Occipital lobe (tissue), 2 donors: ENCODE measurements around the gene TBC1D17. TPM values are rescaled to one million over a fixed set of nuclear protein-coding genes. Genes with fewer than 3 reads are reported as not detected.

Experiments
- DNase-seq: peaks from one replicate; lab custom pipeline; 2025; lab: John Stamatoyannopoulos, UW
- total RNA-seq: library from RNA; depleted of rRNA; stranded (reverse); fragments of >200 nt; gene quantifications from one replicate; pipeline ENCODE4 v1.2.3, GENCODE V29; 2014

TBC1D17 gene
- total RNA-seq, 1 donor from 2014 or later: 6.1 TPM

DNA sequence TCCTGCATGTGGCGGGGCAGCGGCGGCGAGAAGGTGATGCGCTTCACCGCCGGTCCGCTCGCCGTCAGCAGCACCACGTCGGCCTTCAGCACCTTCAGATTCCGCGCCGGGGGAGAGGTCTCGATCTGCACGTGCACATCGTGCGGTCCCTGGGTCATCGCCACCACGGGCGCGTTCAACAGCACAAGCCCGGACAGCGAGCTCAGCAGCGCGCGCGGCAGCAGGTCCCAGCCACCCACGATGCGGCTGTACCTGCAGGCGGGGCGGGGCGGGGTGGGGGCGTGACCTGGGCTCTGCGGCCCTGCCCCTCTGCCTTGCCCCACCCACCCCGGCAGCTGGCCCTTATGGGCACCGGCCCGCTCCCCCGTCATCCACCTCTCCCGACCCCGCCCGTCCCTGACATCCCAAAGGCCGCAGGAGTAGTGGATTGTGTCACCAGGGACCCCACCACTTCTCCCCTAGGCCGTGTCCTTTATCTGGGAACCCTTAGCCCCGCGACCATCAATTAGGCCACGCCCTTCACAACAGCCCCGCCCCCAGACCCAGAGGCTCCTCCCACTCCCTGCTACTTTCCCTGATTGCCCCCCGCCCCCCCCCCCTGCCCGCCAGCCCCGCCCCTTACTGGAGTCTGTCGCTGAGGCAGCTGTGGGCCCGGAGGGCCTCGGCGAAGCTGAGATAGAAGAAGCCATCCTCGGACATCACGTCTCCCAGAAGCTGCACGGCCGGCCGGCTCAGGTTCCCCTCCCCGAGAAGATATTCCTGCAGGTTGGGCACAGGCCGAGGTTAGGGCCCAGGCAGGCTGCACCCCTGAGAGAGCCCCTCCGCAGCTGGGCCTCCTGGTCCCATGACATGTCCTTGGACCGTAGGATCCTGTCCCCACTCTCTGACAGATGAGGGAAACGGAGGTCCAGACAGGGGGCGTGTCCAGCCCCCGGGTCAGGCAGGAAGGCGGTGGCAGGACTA is 13.1 kb downstream of the TBC1D17 start:
- DNase-seq: no peak

DNA sequence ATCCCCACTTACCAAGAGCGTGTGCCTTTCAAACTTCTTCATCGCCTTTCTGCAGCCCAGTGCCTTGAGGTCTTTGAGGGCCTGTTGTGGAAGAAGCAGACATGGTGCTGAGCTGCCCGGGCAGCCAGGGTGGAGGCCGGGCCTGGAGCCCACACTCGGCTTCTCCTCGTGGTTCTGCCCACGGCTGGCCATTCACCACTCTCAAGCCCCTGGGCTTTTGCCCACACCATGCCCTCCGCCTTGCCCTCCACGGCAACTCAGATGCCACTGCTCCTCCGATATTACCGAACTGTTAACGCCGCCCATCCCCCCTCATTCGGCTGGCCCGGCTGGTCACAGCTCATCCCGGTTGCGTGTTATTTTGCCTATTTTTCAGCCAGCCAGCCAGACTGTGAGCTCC is 13.9 kb downstream of the TBC1D17 start:
- DNase-seq: no peak

DNA sequence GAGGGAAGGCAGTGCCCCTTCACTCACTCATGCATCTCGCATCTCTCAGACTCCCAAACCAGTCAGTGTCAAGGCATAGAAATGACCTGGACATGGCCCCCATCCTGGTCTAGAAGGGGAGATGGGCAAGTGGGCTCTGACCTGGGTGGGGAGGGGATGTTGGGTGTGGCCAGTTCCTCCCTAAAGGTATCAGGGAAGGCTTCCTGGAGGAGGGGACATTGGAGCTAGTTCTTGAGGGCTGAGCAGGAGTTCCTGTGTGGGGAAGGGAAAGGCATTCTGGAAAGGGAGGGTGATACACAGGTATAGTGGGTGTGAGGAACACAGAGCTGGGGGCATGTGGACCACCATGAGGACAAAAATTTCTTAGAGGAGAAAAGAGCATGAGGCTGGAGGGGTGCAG is 15.2 kb downstream of the TBC1D17 start:
- no peak for DNase-seq

DNA sequence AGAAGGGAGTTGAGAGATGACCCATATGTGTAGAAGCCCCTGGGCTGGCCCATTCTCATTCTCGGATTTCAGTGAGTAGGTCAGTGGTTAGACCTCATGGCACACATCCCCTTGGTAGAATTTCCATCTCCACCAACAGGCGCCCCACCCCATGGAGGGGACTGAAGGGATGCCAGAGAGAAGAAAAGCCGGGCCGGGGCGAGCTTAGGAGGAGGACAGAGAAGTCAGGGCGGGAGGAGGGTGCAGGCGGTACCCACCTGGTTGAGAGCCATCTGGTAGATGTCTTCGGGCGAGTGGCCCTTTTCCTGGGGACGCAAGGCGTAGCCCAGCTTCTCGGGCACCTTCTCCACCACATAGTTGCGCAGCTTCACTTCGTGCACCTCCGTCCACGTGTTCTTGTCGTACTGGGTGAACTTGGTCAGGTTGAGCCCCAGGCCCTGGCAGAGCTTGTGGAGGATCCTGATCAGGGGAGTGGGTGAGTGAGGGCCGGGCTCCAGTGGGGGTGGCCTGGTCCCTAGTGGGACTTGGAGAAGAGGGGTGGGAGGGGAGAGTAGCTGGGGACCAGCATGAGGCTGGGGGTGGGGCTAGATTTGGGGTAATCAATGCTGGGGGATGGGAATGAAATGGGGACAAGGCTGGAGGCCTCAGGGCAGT is 16.6 kb downstream of the TBC1D17 start:
- DNase-seq: no peak

DNA sequence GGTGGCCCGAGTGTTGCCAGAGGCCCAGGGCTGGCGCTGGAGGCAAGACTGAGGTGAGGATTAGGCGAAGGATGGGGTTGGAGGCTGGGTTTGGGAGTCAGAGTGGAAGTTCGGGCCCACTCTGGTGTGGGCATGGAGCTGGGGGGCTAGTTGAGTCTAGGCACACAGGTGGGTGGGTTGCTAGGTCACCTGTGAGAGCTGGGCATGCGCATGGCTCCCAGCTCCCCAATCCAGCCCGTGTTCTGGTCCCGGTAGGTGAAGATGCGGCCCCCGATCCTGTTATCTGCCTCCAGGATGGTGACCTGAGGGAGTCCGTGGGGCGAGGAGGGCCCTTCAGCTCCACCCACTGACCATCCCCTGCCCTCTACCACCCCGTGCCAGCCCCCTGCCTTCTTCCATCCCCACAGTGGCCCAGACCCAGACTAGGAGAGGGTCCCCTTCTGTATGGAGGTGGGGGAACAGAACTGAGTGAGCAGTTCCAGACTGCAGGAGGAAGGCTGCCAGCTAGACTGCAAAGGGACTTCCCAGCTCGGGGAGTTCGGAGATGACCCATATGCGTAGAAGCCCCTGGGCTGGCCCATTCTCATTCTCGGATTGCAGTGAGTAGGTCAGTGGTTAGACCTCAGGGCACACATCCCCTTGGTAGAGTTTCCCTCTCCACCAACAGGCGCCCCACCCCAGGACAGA is 17.5 kb downstream of the TBC1D17 start:
- no peak for DNase-seq

DNA sequence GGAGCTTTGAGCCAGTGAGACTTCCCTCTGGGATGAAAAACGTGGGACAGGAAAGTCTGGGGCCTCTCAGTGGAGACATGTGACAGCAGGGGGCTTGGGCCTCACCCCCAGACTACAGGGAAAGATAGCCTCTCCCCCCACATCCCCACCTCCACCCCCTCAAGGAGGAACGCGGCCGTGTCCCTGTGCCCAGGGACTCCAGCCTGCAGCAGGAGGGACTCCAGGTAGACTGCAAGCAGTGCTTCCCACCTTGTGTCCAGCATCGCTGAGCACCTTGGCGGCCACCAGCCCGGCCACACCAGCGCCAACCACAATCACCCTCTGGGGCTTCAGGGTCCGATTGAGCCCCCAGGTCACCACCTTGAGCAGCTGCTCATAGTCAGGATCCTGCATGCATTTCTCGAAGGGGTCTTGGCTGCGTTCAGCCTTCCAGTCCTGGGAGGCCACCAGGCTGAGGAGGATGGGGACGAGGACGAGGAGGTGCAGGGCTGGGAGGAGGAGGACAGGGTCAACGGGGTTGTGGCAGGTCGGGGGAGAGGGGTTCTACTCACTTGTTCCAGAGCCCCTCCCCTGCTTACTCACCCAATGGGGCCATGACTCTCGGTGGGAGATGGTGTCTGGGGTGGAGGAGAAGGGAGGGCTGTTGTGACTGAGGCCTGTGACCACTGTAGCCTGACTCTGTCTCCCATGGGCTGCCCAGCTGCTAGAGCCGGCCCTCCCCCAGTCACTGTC is 18.2 kb downstream of the TBC1D17 start:
- DNase-seq: no peak

DNA sequence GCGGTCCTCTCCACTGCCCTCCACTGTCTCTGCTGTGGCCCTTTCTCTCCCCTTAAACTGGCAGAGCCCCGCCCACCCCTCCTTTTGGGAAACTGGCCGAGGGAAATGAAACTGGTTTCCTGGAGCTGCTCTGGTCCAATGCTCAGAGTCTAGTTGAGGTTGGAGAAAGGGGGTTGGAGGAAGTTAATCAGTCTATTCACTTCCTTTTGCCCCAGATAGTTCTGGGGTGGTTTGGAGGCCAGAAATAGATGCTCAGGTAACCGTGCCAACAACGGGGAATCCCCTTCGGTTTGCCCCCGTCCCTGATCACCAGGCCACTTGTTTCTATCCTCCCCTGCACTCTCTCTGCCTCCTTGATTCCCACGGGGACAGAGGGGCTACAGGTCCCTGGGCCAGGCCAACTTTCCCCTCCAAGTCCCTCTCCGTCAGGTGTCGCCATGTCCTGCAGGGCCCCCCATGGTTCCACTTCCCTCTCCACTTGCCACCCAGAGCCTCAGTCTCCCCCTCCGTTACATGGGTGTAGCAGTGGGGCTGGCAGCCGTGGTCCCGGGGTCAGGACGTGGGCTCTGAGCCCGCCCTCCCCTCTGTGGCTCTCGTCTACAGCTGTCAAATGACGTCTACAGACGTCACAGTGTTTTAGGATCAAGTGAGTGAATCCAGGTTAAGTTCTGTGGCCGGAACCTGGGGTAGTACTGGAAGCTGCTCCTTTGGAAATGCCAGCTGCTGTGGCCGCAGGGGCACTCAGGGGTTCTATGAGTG is 19.5 kb downstream of the TBC1D17 start, which contains the start of gene IL4I1:
IL4I1 (minus strand) TSS at position 25 of the 759 bp plus-strand sequence. CDS start 727 bp downstream, outside the sequence.
- DNase-seq: no peak

DNA sequence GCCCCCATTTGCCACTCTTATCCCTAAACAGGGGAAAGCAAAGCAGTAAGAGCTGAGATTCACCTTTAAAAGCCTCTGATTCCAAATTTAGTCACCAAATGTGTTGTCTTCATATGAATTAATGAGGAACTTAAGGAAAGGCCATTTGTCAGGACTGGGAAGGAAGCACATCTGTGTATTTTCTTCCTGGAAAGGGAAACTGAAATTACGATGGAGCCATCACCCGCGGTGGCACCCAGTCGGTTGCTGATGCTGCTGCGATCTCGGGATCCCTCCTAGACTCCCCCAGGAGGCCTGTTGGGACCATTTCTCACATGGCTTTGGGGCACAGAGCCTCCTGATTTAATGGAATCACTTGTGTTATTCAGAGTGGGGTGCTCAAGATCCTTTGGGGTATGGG is 26.6 kb downstream of the TBC1D17 start:
- DNase-seq: no peak

DNA sequence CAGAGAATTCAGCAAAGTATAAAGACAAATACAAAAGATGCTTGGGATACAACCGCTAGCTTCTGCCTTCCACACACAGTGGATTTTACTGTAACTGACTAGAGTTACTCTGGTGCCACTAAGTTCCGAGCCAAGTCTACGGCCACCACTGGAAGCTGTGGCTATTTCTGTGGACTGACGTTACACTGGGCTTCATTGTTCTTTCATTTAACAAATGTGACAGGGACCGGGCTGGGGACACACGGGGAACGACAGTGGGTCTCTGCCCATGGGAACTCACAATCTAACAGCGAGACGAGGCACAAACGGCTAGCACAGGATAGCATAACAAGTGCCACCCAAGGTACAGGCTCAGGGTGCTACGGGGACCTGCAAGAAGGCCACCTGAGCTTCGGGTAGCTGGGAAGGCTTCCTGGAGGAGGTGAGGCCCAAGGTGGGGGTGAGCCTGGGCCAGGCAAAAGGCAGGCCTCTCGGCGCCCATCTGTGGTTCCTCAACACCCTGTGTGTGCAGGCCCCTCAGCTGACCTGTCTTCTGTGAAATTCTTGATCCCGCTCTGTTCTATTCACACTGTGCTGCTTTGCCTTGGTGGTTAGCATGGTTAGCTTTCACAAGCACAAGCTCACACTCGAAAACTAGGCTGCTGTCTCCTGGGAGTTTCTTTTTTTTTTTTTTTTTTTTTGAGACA is 29.5 kb downstream of the TBC1D17 start:
- no peak for DNase-seq

DNA sequence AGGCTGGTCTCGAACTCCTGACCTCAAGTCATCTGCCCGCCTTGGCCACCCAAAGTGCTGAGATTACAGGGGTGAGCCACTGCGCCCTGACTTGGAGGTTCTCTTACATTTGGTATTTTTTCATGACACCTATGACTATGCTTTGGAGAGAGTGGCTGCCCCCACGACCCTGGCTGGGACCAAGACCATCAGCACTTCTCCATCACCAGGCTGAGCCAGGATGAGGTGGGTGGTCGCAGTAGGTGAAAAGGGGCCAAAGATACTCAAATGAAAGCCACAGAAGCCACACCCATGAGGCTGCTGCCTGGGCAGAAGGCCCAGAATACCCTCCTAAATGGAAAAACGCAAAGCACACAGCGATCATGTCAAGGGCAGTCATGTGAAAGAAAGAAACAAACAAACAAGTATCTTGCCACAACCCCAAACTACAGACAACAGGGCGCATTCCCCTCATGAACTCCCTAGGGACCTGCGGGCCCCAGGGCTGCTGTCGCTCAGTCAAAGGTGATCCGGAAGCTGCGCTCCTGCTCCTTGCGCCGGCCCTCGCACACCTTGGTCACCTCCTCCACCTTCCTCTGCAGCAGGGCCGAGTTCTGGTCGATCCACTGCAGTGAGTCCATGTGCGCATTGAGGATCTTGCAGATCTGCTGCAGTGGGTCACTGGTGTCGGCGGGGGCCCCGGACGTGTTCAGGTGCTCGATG is 30.4 kb downstream of the TBC1D17 start:
- DNase-seq: no peak

DNA sequence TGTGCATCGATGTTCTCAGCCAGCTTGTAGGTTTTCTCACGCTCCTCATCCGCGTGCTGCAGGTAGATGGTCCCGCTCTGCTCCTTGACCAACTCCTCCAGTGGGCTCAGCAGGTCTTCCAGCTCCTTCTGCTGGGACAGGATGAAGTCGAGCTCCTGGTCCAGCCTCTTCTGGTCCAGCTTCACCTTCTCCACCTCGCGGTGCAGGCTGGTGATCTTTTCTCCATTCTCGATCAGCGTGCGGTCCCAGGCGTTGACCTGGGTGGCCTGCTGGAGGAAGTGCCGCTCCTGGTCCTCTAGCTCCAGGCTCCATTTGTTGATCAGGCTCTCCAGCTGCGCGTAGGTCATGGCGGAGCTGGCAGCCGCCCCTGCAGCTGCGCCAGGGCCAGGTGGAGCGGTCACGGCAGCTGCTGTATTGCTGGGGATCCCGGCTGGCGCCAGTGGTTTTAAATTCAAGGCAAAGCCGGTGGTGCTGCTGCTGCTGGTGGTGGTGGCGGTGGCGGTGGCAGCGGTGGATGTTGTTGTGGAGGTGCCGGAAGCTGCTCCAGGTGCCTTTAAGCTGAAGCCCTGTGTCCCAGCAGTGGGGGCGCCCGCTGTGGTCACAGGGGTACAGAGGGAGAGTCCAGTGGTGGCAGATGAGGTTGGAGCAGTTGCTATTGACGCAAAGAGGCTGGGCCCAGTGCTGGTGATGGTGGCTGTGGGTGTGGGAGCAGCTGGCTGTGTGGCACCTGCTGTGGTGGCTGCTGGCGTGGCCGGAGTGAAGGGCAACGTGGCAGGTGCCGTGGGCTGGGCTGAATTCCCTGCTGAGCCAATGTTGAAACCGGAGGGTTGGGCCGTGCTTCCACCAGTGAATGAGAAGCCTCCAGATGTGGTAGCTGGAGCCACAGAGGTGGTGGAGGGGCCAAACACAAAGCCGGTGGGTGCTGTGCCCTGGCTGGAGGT is 31.2 kb downstream of the TBC1D17 start:
- DNase-seq: no peak

DNA sequence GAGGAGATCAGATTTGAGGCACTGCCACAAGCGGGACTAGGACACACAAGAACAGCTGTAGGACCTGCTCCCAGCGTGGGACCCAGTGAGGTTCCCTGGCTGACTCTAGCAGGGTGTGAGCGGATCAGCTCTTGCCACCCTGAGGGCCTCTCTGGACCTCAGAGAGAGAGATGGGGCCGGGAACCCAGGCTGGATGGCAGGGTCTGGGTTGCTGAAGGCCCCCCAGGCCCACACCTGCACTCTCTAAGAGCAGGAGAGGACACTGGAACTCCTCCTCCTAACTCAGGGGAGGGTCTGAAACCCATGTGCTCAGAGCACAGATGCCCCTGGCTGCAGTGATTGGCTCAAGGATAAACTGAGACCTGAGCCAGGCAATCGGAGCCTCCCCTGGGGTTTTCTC is 32.7 kb downstream of the TBC1D17 start:
- DNase-seq: no peak

DNA sequence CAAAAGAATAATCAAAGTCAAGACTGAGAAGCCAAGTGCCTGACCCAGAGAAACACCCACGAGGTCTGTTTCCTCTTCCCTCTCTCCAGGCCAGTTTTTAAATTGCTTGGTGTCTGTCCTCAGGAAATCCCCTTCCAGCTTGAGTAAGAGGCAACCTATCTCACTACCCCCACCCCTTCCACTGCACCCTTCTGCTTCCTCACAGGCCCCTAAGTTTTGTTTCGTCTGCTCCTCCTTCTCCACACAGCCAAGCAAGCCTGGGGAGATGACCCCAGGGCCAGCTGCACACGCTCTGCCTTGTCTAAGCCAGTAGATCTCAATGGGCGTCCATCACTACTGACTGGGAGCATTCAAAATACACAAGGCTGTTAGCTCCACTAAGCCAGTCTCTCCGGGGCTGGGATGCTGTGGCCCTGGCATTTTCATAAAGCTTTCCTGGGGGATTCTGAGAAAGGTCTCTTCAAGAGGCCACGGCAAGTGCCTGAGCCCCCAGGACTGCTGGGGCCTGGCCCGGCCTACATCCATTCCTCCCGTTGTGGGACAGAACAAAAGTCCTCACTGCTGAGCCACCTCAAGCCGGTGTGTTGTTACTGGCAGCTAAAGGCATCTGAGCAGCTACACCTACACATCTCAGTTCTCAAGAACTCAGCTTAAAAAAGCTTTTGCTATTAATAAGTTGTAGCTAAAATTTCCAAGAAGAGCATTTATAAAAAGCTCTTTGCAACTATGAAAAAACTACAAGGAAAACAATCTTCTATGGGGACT is 34.1 kb downstream of the TBC1D17 start:
- DNase-seq: no peak

DNA sequence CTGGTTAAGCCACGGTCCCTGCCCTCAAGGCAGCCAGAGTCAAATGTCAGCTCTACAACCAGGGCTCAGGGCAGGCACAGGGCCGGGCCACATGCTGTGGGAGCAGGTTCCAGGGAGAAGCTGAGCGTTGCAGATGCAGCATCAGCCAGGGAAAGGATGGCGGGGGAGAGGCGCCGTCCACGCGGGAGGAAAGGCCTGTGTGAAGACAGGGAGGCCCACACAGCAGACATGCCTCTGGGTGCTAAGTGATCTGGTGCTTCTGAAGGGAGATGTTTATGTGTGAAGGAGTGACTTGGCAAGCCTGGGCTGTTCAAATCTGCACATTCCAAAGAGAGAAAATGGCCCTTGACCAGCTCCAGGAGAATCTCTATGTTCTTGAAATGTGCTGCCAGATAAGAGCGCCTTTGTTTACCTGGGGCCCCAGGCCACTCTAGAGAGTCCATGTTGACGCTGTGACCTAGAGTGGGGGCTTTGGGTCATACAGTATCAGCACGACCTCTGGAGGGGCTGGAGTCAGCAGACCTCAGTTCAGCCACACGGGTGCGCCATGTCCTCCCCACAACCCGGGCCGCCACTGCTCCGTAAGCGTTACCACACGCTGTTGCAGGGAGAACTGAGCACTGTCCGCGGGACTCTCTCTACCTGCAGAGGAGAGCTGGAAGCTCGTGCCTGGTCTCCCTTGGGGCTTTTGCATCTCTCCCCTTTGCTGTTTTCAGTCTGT is 35.6 kb downstream of the TBC1D17 start:
- DNase-seq: peak; percentile 69

DNA sequence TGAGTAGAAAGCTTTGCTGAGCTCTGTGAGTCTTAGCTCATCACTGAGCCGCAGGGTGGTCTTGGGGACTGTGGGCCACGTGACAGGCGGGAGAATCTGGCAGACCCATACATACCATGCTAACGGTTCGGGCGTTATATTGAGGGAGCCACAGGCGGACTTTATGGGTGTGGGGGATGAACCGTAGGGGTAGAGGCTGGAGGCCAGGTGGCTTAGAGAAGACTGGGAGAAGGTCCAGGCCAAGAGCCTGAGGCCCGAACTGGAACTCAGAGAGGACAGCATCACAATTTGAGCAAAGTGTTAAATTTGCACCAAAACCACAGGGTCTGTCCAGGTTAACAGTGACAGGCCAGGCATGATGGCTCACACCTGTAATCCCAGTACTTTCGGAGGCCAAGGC is 36.2 kb downstream of the TBC1D17 start:
- no peak for DNase-seq

DNA sequence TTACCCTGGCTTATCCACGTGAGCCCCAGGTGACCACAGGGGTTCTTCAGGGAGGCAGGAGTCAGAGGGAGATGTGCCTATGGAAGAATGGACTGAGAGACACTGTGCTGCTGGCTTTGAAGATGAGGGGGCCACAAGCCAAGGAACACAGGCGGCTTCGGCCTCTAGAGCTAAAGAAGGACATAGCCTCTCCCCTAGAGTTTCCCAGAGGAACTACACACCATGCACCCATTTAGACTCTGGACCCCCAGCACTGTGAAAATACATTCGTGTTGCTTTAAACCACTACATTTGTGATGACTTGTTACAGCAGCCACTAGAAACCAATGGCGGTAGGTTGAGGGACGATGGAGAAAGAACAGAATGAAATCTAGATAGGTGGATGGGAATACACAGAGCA is 37.8 kb downstream of the TBC1D17 start:
- DNase-seq: no peak
